IPS-NIHi11 (cell line): ENCODE results near the gene MCRIP2.

Experiments
- DNase-seq: peaks from one replicate; pipeline ENCODE4 v3.0.0; 2012; ENCODE audit warnings: mixed read lengths, low spot score

Gene MCRIP2

GRCh38 chr16:648781-649589 is 7.4 kb downstream of the MCRIP2 start, which contains the start of gene WDR90:
Gene WDR90 (plus strand): TSS chr16:649365. CDS start chr16:649417, 52 bp downstream.
- peak; percentile 100 for DNase-seq

- DNase-seq = peak; percentile 41
These were observed 8.0 kb downstream of the MCRIP2 start for GRCh38 chr16:649631-650030.

GRCh38 chr16:651844-652243 is 10.2 kb downstream of the MCRIP2 start:
- DNase-seq = no peak

GRCh38 chr16:652454-653305 is 11.1 kb downstream of the MCRIP2 start:
- no peak for DNase-seq

- DNase-seq = no peak
These were observed 12.4 kb downstream of the MCRIP2 start for GRCh38 chr16:654034-654433.

GRCh38 chr16:657487-657886 is 15.9 kb downstream of the MCRIP2 start:
- DNase-seq = no peak

GRCh38 chr16:658679-659571 is 17.3 kb downstream of the MCRIP2 start:
- DNase-seq = no peak

- DNase-seq = no peak
These were observed 18.0 kb downstream of the MCRIP2 start for GRCh38 chr16:659618-660017.

- no peak for DNase-seq
These were observed 18.5 kb downstream of the MCRIP2 start for GRCh38 chr16:660132-660458.

GRCh38 chr16:660459-661183 is 19.0 kb downstream of the MCRIP2 start:
- peak; percentile 97 for DNase-seq

- no peak for DNase-seq
These were observed 19.7 kb downstream of the MCRIP2 start for GRCh38 chr16:661184-661821.

GRCh38 chr16:662095-662494 is 20.5 kb downstream of the MCRIP2 start:
- DNase-seq = no peak

- no peak for DNase-seq
These were observed 21.0 kb downstream of the MCRIP2 start for GRCh38 chr16:662597-662996.

GRCh38 chr16:666572-666971 is 24.9 kb downstream of the MCRIP2 start:
- no peak for DNase-seq

GRCh38 chr16:667113-667779 is 25.6 kb downstream of the MCRIP2 start:
- no peak for DNase-seq

- peak; percentile 92 for DNase-seq
These were observed 26.3 kb downstream of the MCRIP2 start, which contains the start of gene RHOT2 for GRCh38 chr16:667780-668518. Gene RHOT2 (plus strand): TSS chr16:668132. CDS start chr16:668200, 68 bp downstream.

- no peak for DNase-seq
These were observed 27.0 kb downstream of the MCRIP2 start for GRCh38 chr16:668519-669171.

- no peak for DNase-seq
These were observed 28.0 kb downstream of the MCRIP2 start for GRCh38 chr16:669666-670065.
